Keratinocyte (primary cell): ENCODE results near the gene FAM72D. TPM values are rescaled to one million over a fixed set of nuclear protein-coding genes. Genes with fewer than 3 reads are reported as not detected.
"Not testable (repeated sequence)": the region's sequence is repeated elsewhere in the genome, so short reads cannot be mapped to it uniquely, and the experiment has no call there.

Experiments
- DNase-seq: peaks from one replicate; pipeline ENCODE4 v3.0.0-alpha.2; 2011; ENCODE audit warnings: low read depth, missing footprints, low spot score
- FAIRE-seq: peaks from 2 replicates; lab custom pipeline; 2011; peaks lifted over from hg19 to GRCh38; lab: Jason Lieb, UNC
- H2AFZ ChIP-seq: 2 replicates; pipeline ENCODE4 v1.6.0; 2012; ENCODE audit warnings: low read length, control low read depth, inconsistent platforms; ENCODE audit not compliant: control insufficient read depth
- H3K27ac ChIP-seq: 2 replicates; pipeline ENCODE4 v1.5.1; 2011; ENCODE audit warnings: low read length; ENCODE audit not compliant: control insufficient read depth, insufficient read depth
- H3K27me3 ChIP-seq: 3 replicates; pipeline ENCODE4 v1.6.0; 2011; ENCODE audit warnings: low read length; ENCODE audit not compliant: control insufficient read depth, insufficient read depth; ENCODE audit errors: extremely low read depth
- H3K36me3 ChIP-seq, 2 experiments: 2 replicates in 1 of 2; 3 replicates in 1 of 2; pipeline ENCODE4 v1.5.1; 2011; ENCODE audit warnings: low read length in 2 of 2, mild to moderate bottlenecking in 1 of 2; ENCODE audit not compliant: control insufficient read depth in 2 of 2, insufficient read depth in 2 of 2; ENCODE audit errors: extremely low read depth in 1 of 2
- H3K4me1 ChIP-seq: 3 replicates; pipeline ENCODE4 v1.5.1; 2011; ENCODE audit warnings: low read length; ENCODE audit not compliant: control insufficient read depth, insufficient read depth; ENCODE audit errors: extremely low read depth
- H3K4me2 ChIP-seq: 3 replicates; pipeline ENCODE4 v1.6.0; 2011; ENCODE audit warnings: low read depth, low read length; ENCODE audit not compliant: control insufficient read depth, insufficient read depth; ENCODE audit errors: extremely low read depth
- H3K4me3 ChIP-seq, 3 experiments: fragments of 200-600 bp in 1 of 3; sonication (generic) in 1 of 3; 2 replicates in 2 of 3; 3 replicates in 1 of 3; pipeline ENCODE4 v1.5.1; 2011 to 2016; ENCODE audit warnings: low read length in 3 of 3, mild to moderate bottlenecking in 3 of 3, control low read depth in 2 of 3, inconsistent platforms in 1 of 3, low read depth in 1 of 3, mixed read lengths in 1 of 3, mixed run types in 1 of 3, moderate library complexity in 1 of 3; ENCODE audit not compliant: control insufficient read depth in 2 of 3, insufficient read depth in 2 of 3; ENCODE audit errors: extremely low read depth in 1 of 3
- H3K79me2 ChIP-seq: 2 replicates; pipeline ENCODE4 v1.6.0; 2012; ENCODE audit warnings: low read length; ENCODE audit not compliant: control insufficient read depth, insufficient read depth
- H3K9ac ChIP-seq: 3 replicates; pipeline ENCODE4 v1.6.0; 2011; ENCODE audit warnings: low read length; ENCODE audit not compliant: control insufficient read depth, insufficient read depth; ENCODE audit errors: extremely low read depth
- H3K9me1 ChIP-seq: 3 replicates; pipeline ENCODE4 v1.6.0; 2011; ENCODE audit warnings: low read length; ENCODE audit not compliant: control insufficient read depth, insufficient read depth; ENCODE audit errors: extremely low read depth
- H3K9me3 ChIP-seq: 2 replicates; pipeline ENCODE4 v1.5.1; 2012; ENCODE audit warnings: low read depth, low read length; ENCODE audit not compliant: control insufficient read depth
- H4K20me1 ChIP-seq: 3 replicates; pipeline ENCODE4 v1.6.0; 2011; ENCODE audit warnings: low read length; ENCODE audit not compliant: control insufficient read depth, insufficient read depth; ENCODE audit errors: extremely low read depth
- dilution Hi-C: fragments of 300-500 bp; cut with MboI; formaldehyde crosslinking; loops from one replicate; pipeline ENCODE4 v1.7.0; 2020; ENCODE audit warnings: low sequenced_read_pairs; ENCODE audit not compliant: extremely low pct_ligation_motif_present
- polyA plus RNA-seq, 5 experiments: library from polyadenylated mRNA; depleted of rRNA in 3 of 5; stranded (reverse) in 3 of 5; stranded (forward) in 1 of 5; unstranded in 1 of 5; fragments of >200 nt; gene quantifications; 1 replicate in 1 of 5; 2 replicates in 3 of 5; 3 replicates in 1 of 5; pipeline versions ENCODE4 v1.2.1 to v1.2.3, GENCODE V29; 2011 to 2012; ENCODE audit warnings: missing spikeins in 2 of 5, low read depth in 1 of 5, low replicate concordance in 1 of 5

Gene FAM72D
- polyA plus RNA-seq, 1 donor (not counting 4 experiments of a cell fraction or from before 2014, with no cell fraction given): 3.0 TPM

DNA sequence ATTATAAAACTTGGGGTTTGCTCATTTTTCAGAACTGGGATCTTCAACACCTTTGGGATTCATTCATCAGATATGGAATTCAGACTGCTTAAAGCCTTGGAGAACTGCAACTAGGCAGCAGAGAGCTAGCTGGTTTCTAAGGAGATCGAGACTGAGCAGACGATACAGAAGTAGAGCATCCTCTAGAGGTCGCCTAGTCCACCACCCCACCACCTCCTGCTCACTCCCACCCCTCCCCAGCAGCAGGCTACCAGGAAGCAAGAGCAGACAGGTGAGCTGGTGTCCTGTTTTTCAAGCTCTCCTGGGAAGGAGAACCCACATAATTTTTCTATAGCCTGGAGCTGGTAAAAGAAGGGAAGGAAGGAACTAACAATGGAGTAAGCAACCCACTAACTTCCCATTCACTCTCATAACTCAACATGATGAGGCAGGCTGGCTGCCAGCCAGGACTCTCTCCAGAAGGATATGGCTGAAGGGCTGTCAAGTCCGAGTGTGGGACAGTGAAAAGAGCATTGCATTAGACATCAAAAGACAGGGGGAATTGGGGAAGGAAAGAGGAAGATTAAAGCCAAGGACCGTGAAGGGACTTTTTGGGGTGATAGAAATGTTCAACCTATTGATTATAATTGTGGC lies 30.5 kb upstream of the FAM72D start:
- FAIRE-seq, dilution Hi-C loops: not testable (repeated sequence)

DNA sequence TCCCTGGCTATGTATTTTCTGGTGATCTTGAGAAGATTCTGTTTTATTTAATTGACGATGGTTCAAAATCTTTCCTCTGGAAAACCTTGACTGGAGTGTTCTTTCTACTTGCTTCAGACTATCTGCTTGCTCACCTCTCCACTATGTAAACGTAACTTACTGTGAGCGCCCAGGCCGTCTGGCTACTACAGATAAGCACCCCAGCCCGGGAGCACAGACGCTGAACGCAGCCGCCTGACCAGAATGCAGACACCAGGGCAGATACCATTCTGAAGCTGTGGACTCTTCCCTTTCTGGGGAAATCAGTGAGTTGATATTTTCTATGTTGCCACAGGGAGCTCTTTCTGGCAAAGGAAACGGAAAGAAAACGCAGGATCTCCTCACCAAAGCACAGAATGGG lies 29.3 kb upstream of the FAM72D start:
- dilution Hi-C loops: not testable (repeated sequence)

More for the DNA sequence above, 30.5 kb upstream of the FAM72D start:
- not testable (repeated sequence) for H2AFZ ChIP-seq, DNase-seq, H3K27me3 ChIP-seq, H3K79me2 ChIP-seq, H3K9me3 ChIP-seq, H4K20me1 ChIP-seq, H3K4me3 ChIP-seq, H3K4me1 ChIP-seq, H3K27ac ChIP-seq, H3K9ac ChIP-seq, H3K36me3 ChIP-seq, H3K9me1 ChIP-seq, H3K4me2 ChIP-seq

DNA sequence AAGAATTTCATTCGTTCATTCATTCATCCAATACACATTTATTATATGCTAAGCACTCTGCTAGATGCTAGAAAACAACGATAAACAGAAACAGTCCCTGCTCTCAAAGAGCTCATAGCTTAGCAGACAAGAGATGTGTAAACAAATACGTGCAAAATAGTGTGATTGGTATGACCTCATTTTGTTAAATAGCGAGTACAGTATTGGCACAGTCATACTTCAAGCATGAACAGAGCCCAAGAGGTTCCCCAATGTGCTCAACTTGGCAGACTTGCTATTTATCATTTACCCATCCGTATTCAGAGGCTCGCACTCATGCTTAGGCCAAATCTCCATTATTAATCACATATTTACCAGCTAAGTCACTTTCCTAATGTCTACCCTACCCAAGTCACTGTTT lies 24.2 kb upstream of the FAM72D start:
- H3K4me1 ChIP-seq, H3K79me2 ChIP-seq, H3K36me3 ChIP-seq, H4K20me1 ChIP-seq, FAIRE-seq, H3K9ac ChIP-seq, H3K4me3 ChIP-seq, dilution Hi-C loops, H3K9me1 ChIP-seq, H3K27me3 ChIP-seq, H3K9me3 ChIP-seq, H3K4me2 ChIP-seq, H3K27ac ChIP-seq, DNase-seq, H2AFZ ChIP-seq: not testable (repeated sequence)

More for the DNA sequence above, 29.3 kb upstream of the FAM72D start:
- FAIRE-seq, H3K27me3 ChIP-seq, H3K9me3 ChIP-seq, H3K27ac ChIP-seq, H3K9me1 ChIP-seq, H3K4me3 ChIP-seq, H4K20me1 ChIP-seq, H3K36me3 ChIP-seq, H3K4me1 ChIP-seq, H2AFZ ChIP-seq, H3K79me2 ChIP-seq, H3K9ac ChIP-seq, H3K4me2 ChIP-seq, DNase-seq: not testable (repeated sequence)

DNA sequence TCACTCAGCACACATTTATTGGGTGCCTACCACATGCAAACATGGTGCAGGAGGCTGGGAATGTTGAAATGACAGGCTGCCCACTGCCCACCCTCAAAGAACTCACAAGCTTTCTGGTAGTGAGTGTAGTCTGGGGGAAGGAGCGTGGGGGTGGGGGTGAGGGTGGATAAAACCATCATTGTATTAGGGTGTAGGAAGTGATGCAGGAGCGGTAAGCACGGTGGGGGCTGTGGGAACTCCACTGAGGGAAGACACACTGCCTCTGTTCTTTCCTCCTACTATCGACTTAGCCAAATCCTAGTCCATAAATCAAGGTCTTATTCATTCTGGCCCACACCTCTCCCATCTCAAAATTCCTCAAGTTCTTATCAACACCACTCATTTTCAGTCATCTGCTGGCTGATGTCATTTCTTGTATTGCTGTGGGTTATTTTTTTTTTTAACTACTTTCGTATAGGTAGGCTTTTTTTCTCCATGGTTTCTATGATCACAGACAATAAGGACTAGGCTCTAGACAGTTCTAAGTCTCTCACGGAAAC lies 21.7 kb upstream of the FAM72D start:
- H3K4me1 ChIP-seq, H3K27ac ChIP-seq, H3K4me3 ChIP-seq, H3K79me2 ChIP-seq, H4K20me1 ChIP-seq, H3K27me3 ChIP-seq, FAIRE-seq, H3K9ac ChIP-seq, H3K9me1 ChIP-seq, H3K4me2 ChIP-seq, DNase-seq, H2AFZ ChIP-seq, H3K9me3 ChIP-seq, H3K36me3 ChIP-seq, dilution Hi-C loops: not testable (repeated sequence)

DNA sequence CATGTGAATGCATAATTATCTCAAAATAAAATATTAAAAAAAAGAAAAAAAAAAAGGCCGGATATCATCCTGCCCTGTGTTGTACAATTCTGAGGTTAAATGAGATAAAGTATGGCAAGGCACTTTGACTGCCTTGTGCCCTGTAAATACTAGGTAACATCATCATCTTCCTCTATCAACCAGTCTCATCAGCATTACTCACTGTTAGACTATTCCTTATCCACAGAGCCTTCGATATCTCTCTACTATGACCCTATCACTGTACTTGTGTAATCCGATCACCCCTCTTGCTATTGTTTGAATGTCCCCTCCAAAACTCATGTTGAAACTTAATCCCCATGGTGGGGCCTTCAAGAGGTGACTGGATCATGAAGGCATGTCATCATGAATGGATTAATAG lies 18.9 kb upstream of the FAM72D start:
- H3K4me1 ChIP-seq, H3K79me2 ChIP-seq, DNase-seq, H2AFZ ChIP-seq, dilution Hi-C loops, H3K27ac ChIP-seq, FAIRE-seq, H3K4me3 ChIP-seq, H3K9me3 ChIP-seq, H4K20me1 ChIP-seq, H3K36me3 ChIP-seq, H3K4me2 ChIP-seq, H3K27me3 ChIP-seq, H3K9ac ChIP-seq, H3K9me1 ChIP-seq: not testable (repeated sequence)
